T47D (cell line): ENCODE measurements around the gene SSTR4.

Source experiments
- DNase-seq, 2 experiments: peaks; one replicate each; pipeline versions ENCODE4 v3.0.0 to v3.0.0-alpha.2; 2011 to 2012; ENCODE audit warnings: low read depth in 1 of 2, low spot score in 1 of 2
- JUND ChIP-seq: IDR thresholded peaks from 2 replicates; pipeline ENCODE4 v1.6.1; 2012; ENCODE audit warnings: low read depth
- in situ Hi-C: cut with HindIII; loops from 2 replicates; pipeline ENCODE4 v1.10.0; 2016; ENCODE audit warnings: low sequenced_read_pairs, low pct_unique_long_range_greater_than_20kb

Gene SSTR4

GRCh38 chr20:23050847-23051627 is 15.9 kb downstream of the SSTR4 start:
- in situ Hi-C loops = no loop called here
- no peak for TF ChIP-seq JUND
- DNase-seq = peak in 1 of 2 experiments; percentile 51

GRCh38 chr20:23052904-23053303 is 17.8 kb downstream of the SSTR4 start:
- no peak for TF ChIP-seq JUND
- in situ Hi-C loops = no loop called here
- DNase-seq = no peak

GRCh38 chr20:23058240-23058639 is 23.1 kb downstream of the SSTR4 start:
- no peak for DNase-seq
- no peak for TF ChIP-seq JUND
- in situ Hi-C loops = no loop called here

- DNase-seq = no peak
- in situ Hi-C loops = no loop called here
- TF ChIP-seq JUND = no peak
Observed at GRCh38 chr20:23059001-23059400, 23.9 kb downstream of the SSTR4 start.

- no peak for TF ChIP-seq JUND
- in situ Hi-C loops = no loop called here
- DNase-seq = no peak
Observed at GRCh38 chr20:23059846-23060245, 24.7 kb downstream of the SSTR4 start.

GRCh38 chr20:23060629-23061028 is 25.5 kb downstream of the SSTR4 start:
- in situ Hi-C loops = no loop called here
- DNase-seq = no peak
- no peak for TF ChIP-seq JUND

- in situ Hi-C loops = no loop called here
- TF ChIP-seq JUND = no peak
- DNase-seq = no peak
Observed at GRCh38 chr20:23061262-23061661, 26.1 kb downstream of the SSTR4 start.

- DNase-seq = no peak
- in situ Hi-C loops = no loop called here
- no peak for TF ChIP-seq JUND
Observed at GRCh38 chr20:23061734-23062561, 26.8 kb downstream of the SSTR4 start.

- DNase-seq = no peak
- no peak for TF ChIP-seq JUND
- in situ Hi-C loops = no loop called here
Observed at GRCh38 chr20:23062632-23063031, 27.5 kb downstream of the SSTR4 start.

GRCh38 chr20:23063168-23063567 is 28.1 kb downstream of the SSTR4 start:
- no peak for TF ChIP-seq JUND
- no peak for DNase-seq
- in situ Hi-C loops = no loop called here

- in situ Hi-C loops = no loop called here
- no peak for DNase-seq
- no peak for TF ChIP-seq JUND
Observed at GRCh38 chr20:23063581-23063980, 28.5 kb downstream of the SSTR4 start.

- in situ Hi-C loops = no loop called here
- no peak for DNase-seq
- TF ChIP-seq JUND = no peak
Observed at GRCh38 chr20:23065266-23066201, 30.4 kb downstream of the SSTR4 start.
